Measurements from ENCODE around the gene CAD.

GRCh38 chr2:27221166-27221565 lies 4.0 kb downstream of the CAD start:
- TF ChIP-seq CTCF (IDR thresholded peaks at IDR 0.05) (no peak), POLR2A (IDR thresholded peaks at IDR 0.05) (no peak)
